ENCODE data around the gene SPNS2. TPM values are rescaled to one million over a fixed set of nuclear protein-coding genes. Genes with fewer than 3 reads are reported as not detected.

Gene SPNS2
- total RNA-seq, 1 experiment from 2014 or later: 1.6 TPM

DNA sequence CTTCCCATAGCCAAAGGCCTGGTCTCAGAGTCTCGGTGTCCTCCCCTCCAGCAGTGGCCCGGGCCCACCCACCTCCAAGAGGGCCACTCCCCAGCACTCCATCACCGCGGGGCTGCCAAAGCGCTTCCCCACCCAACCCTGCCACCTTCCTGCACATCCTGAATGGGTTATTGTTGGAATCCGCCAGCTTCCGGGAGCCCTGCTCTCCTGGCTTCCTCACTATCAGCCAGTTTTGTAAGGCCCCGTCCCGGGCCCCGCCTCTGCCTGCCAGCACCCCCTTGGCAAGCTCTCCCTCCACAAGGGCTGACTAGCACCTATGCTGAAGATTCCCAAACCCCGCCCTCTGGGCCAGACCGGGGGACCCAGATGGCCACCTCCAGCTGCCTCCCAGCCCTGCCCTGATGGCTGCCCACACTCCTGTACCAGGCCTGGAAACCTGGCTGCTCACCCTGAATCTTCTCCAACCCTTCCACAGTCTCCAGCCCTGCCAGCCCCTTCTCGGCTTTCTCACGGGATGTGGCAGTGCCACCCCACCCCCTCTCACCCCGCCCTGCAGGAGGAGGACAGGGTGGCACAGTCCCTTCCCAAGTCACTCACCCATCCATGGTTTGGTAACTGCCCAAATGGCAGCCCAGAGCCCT, 42.1 kb downstream of the SPNS2 start (continued):
- TF ChIP-seq CBX3 (IDR thresholded peaks at IDR 0.05; ENCODE audit: low read depth) (no peak), TCF7L2 (IDR thresholded peaks at IDR 0.05; ENCODE audit: borderline replicate concordance, extremely low read depth, insufficient read depth, insufficient read length) (no peak), YY1 (IDR thresholded peaks at IDR 0.05; ENCODE audit: extremely low read depth, insufficient replicate concordance, low read depth, low read length) (no peak), ZNF274 (IDR thresholded peaks at IDR 0.05; ENCODE audit: low read depth, low read length) (no peak), SP1 (IDR thresholded peaks at IDR 0.05; ENCODE audit: low read depth) (no peak), EZH2phosphoT487 (IDR thresholded peaks at IDR 0.05; ENCODE audit: borderline replicate concordance) (no peak), RAD21 (IDR thresholded peaks at IDR 0.05; ENCODE audit: low read depth) (no peak), EGR1 (IDR thresholded peaks at IDR 0.05; ENCODE audit: low read depth) (no peak), POLR2A (IDR thresholded peaks at IDR 0.05; ENCODE audit: borderline replicate concordance, extremely low read depth, insufficient read depth, insufficient read length) (no peak), SIN3A (IDR thresholded peaks at IDR 0.05; ENCODE audit: low read depth) (no peak), POLR2AphosphoS5 (IDR thresholded peaks at IDR 0.05; ENCODE audit: low read depth, low read length) (no peak), ZFX (IDR thresholded peaks at IDR 0.05) (no peak)
- TF ChIP-seq, protein P1, sequence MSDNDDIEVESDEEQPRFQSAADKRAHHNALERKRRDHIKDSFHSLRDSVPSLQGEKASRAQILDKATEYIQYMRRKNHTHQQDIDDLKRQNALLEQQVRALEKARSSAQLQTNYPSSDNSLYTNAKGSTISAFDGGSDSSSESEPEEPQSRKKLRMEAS (IDR thresholded peaks at IDR 0.05): no peak

DNA sequence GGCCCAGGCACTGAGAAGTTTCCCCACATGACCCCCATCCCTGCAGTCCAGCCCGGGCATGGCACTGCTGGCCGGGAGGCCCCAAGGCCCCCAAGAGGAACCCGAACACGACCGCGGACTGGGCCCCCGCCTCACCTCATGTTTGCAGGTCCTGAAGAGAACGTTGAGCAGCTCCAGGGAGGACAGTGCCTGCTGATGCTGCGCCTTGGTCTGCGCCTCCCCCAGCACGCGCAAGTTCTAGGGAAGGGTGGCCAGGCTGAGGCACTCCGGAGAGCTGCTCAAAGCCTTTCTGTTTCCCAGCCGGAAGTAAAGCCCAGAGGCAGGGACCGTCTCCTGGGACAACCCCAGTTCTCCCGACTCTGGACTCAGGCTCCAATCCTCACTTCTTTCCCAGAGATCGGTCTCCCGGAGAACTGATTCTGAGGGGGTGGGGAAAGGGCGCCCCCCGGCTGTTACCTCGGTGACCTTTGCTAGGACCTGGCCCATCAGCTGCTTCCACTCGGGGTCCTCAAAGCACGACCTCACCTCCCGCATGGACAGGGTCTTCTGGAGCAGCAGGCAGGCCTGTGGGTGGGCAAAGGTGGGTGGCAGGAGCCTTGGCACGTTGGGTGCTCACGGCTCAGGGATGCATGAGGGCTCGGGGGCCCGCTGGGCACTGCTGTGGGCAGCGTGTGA, 42.8 kb downstream of the SPNS2 start:
- Histone ChIP-seq H3K9ac (ENCODE audit: low read length) (no peak overlapping the region), H3K27ac (ENCODE audit: low read depth, low read length) (no peak overlapping the region), H3K27me3 (ENCODE audit: insufficient read depth, low read length) (no peaks in the 10 kb centered on the region), H3K79me2 (ENCODE audit: insufficient read depth, low read length) (peaks cover 12% of the 10 kb centered on the region; the same call in 1 of the 2 replicates), H3K4me3 (replicated peaks in 1 of 2; ENCODE audit: low read depth in 1 of 2, low read length in 2 of 2) (no peak overlapping the region), H2AFZ (ENCODE audit: low read depth, low read length, poor library complexity, severe bottlenecking) (no peak overlapping the region), H3K9me2 (ENCODE audit: insufficient read depth) (no peaks in the 10 kb centered on the region), H4K20me1 (ENCODE audit: insufficient read depth) (no peaks in the 10 kb centered on the region; the same call in 1 of the 2 replicates), H3K4me2 (ENCODE audit: low read length) (no peak overlapping the region), H3K9me3 (ENCODE audit: control insufficient read depth in 1 of 2, insufficient read depth in 1 of 2, low read depth in 1 of 2, low read length in 2 of 2) (no peaks in the 10 kb centered on the region), H3K4me1 (ENCODE audit: control insufficient read depth in 1 of 2, insufficient read depth in 2 of 2, low read length in 2 of 2) (no peaks in the 10 kb centered on the region), H3K36me3 (ENCODE audit: control insufficient read depth in 1 of 2, insufficient read depth in 2 of 2, low read length in 2 of 2) (peaks cover 29 to 59% of the 10 kb centered on the region in 2 experiments; a peak in 3 of 4 replicates)
- ChIA-PET POLR2A (no interaction called here), CTCF (no interaction called here), RAD21 (ENCODE audit: low non-redundant PET in 1 of 2, low total read pairs in 2 of 2, uncharacterized antibody in 2 of 2, unreplicated experiment in 2 of 2) (no interaction called here)
- TF ChIP-seq, protein P2, sequence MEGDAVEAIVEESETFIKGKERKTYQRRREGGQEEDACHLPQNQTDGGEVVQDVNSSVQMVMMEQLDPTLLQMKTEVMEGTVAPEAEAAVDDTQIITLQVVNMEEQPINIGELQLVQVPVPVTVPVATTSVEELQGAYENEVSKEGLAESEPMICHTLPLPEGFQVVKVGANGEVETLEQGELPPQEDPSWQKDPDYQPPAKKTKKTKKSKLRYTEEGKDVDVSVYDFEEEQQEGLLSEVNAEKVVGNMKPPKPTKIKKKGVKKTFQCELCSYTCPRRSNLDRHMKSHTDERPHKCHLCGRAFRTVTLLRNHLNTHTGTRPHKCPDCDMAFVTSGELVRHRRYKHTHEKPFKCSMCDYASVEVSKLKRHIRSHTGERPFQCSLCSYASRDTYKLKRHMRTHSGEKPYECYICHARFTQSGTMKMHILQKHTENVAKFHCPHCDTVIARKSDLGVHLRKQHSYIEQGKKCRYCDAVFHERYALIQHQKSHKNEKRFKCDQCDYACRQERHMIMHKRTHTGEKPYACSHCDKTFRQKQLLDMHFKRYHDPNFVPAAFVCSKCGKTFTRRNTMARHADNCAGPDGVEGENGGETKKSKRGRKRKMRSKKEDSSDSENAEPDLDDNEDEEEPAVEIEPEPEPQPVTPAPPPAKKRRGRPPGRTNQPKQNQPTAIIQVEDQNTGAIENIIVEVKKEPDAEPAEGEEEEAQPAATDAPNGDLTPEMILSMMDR (IDR thresholded peaks at IDR 0.05 in 2 of 3, conservative IDR thresholded peaks at IDR 0.05 in 1 of 3; ENCODE audit: borderline replicate concordance in 1 of 3, insufficient read depth in 1 of 3, low read depth in 2 of 3, low read length in 2 of 3): peak in 1 of 3 experiments; percentile 19; a peak in 3 of 6 replicates
- TF ChIP-seq YY1 (IDR thresholded peaks at IDR 0.05; ENCODE audit: extremely low read depth, insufficient replicate concordance, low read depth, low read length) (no peak), RAD21 (IDR thresholded peaks at IDR 0.05; ENCODE audit: low read depth) (peak; percentile 43)
- DNase-seq (ENCODE audit: low read depth, low spot score) (no peak), ATAC-seq (no peak)
- BruUV-seq (replicated peaks): no TSS peak
- intact Hi-C loops (cut with micrococcal nuclease): no loop called here

Measured in HCT116 (cell line).